ENCODE measurements around the gene NPTXR.
"Not testable (repeated sequence)": the region's sequence is repeated elsewhere in the genome, so short reads cannot be mapped to it uniquely, and the experiment has no call there.

NPTXR gene

GRCh38 chr22:38868286-38868721 lies 24.5 kb upstream of the NPTXR start:
- DNase-seq, result no peak

- no peak for DNase-seq
These were observed 23.9 kb upstream of the NPTXR start for GRCh38 chr22:38867471-38868285.

DNA sequence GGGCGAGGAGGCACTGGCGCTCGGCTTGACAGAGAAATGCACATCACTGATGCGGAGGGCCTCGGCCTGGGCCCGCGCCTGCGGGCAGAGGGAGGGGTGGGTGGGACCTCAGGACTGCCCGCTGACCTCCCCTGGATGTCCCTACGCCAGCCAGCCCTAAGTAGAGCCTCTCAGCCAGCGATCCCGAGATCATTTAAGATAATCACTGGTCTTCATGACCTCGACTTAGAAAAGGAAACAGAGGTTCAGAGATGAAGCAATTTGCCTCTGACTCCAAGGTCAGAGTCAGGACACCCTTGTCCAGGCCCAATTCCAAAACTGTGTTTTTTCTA lies 23.3 kb upstream of the NPTXR start:
- no peak for DNase-seq

DNA sequence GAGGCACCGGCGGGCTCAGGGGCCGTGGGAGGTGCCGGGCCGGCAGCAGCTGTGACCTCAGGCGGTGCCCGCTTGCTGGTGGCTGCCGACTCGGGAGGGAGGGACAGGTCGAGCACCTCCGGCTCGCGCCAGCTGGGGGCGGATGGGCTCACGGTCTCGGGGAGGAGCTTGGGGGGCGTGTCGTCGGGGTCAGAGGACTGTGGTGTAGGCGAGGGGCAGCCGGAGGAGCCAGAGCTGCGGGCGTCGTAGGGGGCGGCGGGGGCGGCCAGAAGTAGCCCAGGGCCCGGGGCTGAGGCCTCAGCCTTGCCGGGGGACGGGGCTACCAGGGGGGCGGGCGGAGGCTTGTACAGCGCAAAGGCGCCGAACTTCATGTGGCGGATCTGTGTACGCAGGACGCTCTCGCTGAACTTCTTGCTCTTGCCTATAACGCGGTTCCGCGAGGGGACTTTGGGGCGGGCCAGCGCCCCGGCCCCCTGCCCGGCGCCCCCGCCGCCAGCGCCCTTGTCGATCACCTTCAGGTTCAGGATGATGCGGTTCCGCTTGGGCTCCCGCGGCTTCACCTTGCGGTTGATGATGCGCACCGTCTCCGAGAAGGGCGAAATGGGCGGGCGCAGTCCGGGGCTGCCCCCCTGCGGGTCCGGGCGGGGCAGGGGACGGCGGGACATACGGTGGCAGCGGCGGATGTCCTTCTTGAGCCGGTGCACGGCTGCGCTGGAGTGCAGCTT lies 22.7 kb upstream of the NPTXR start:
- no peak for DNase-seq

DNA sequence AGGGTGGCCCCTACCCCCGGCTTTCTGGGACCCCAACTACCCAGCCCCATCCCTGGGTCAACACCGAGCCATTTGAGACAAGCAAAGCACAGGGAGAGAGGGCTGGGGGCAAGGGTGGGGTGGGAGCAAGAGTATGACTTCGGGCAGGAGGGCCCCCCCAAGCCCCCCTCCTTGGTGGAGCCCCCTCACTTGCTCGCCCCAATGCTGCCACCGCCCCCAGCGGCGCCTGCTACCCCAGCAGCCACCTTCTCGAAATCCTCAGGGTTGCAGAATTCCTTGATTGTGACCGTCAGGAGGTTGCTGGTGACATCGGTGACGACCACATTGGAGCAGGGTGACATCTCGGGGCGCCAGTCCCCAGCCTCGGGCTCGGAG lies 22.2 kb upstream of the NPTXR start:
- no peak for DNase-seq

DNA sequence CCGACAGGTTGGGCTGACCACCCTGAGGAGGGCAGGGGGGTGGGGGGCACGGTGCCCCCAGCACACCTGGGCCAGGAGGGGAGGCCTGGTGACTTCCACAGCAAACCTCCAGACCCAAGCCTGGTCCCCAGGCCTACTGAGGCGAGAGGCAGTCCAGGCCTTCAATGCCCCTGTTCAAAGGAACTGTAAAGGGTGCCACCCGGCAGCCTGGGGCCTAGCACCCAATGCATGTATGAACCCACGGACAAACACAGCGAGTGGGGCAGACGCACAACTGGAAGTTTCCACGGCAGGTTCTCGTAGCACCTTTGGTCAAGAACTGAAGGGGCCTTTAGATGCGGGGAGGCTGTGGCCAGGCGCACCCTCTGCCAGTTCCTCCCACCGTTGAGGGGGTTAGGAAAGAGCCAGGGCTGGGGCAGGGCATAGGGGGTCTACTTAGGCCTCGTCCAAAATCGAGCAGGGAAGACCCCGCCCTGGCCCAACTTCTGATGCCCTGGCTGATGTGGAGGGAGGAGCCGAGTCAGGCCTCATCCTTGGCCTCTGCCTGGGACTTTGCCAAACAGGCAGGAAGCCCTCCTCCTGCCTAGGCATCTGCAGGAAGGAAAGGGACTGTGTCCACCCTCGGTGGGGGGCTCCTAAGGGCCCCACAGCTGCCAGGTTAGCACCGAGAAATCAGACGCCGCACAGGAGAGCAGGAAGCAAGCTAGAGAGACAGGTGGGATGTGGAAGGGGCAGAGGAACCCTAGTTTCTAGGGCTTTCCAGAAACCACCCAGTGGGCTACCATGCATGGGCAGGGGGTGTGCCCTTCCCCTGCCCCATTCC lies 21.6 kb upstream of the NPTXR start:
- no peak for DNase-seq

GRCh38 chr22:38864361-38865191 lies 20.7 kb upstream of the NPTXR start:
- DNase-seq, result no peak

- no peak for DNase-seq
These were observed 19.8 kb upstream of the NPTXR start for GRCh38 chr22:38863531-38864131.

- no peak for DNase-seq
These were observed 18.8 kb upstream of the NPTXR start for GRCh38 chr22:38862375-38863329.

DNA sequence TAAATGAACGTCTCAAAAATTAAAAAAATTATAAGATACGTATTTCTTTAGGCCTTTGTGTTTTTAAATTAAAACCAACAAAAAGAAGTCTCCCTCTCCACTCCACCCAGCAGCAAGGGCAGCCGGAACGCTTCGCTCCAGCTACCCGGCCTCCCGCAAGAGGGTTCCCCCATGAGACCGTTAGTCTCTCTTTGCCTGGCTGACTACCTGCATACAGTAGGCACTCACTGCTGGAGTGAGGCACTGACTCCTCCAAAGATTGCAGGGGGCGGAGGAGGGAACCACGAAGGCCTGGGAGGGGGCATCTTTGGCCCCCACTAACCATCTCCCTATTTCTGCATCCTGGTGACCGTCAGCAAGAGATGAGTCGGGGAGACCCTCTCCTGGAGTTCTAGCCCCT lies 18.1 kb upstream of the NPTXR start:
- no peak for DNase-seq

DNA sequence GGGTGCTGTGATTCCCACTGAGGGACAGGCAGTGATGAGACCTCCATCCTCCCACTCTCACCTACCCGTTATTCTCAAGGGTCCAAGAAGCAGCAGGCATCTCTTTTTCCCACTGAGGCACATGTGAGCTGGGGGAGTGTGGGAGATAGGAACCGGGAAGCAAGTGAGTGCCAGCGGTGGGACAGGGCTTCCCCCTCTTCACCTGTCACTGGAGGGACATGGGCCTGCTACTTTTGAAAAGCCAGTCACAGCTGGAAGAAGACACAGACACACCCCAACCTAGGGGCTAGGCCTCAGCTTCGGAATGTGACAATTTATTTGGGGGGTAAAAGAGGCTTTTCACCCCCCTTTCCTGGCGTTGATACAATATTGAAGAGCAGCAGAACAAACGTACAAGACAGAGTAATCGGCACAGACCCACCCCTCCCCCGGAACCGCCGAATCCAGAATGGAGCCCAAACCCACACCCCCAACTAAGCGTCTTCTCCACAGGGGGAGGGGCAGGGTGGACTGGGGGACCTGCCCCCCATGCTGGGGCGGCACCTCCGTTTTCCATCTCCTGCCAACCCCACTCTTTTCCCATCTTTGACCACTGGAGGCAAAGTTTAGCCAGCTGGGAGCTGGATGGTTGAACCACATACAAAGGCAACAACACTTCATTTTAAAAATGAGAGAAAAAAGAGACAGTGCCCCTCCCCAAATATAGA lies 17.5 kb upstream of the NPTXR start:
- no peak for DNase-seq

DNA sequence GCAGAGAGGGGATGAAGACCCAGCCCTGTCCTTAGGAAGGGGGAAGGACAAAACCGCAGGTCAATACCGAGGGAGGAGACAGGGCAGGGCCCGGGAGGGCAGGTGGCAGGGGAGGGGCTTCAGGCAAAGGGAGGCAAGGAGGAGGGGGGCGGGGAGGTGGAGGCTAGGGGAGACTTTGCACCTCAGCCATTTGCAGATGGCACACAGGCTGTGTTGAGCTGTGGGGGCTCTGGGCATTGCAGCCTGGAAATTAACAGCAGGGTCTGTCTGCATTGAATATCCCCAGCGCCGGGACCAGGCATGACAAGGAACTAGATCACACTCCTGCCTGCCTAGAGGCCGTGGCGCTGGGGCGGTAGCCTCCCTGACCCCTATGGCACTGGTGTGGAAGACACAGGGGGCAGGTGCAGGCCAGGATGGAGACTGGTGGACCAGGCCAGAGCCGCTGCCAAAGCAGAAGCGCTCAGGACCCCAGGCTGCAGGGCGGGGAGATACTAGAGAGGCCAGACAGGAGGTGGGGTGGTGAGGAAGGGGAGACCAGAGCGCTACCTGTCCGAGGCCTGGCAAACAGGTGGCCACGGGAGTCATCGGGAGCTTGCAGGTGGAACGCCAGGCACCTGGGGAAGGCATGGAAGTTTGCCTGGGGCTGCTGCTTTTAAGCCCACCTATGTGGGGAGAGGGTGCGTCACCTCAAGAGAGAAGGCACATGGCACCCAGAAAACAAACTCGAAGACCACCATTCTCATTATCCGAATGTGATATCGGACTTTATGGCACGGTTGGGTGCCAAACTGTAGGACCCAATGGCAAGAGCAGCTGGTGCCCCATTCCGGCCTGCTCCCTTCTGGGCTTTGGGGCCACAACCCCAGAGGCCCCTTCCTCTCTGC lies 16.7 kb upstream of the NPTXR start:
- no peak for DNase-seq

- DNase-seq, result no peak
These were observed 15.9 kb upstream of the NPTXR start for GRCh38 chr22:38859581-38860282.

DNA sequence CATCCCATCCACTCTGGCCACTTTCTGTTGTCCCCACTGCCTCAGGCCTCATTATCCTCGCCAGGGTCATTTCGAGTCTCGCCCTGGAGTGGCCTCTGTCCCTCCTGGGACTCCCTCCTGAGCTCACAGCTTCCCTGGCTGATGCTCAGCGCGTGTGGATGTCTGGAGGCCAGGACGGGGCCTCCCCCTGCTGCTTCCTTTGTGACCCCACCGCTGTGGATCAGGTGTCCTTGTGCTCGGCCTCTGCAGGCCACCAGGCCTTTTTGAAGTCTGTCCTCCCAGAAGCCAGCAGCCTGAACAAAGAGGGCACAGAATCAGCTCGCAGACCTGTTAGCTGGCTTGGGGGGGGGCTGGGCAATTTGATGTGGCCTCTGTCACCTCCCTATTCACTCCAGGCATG lies 14.7 kb upstream of the NPTXR start:
- no peak for DNase-seq

- not testable (repeated sequence) for DNase-seq
These were observed 10.6 kb upstream of the NPTXR start for GRCh38 chr22:38854476-38854875.

- not testable (repeated sequence) for DNase-seq
These were observed 10.1 kb upstream of the NPTXR start for GRCh38 chr22:38853883-38854282.

DNA sequence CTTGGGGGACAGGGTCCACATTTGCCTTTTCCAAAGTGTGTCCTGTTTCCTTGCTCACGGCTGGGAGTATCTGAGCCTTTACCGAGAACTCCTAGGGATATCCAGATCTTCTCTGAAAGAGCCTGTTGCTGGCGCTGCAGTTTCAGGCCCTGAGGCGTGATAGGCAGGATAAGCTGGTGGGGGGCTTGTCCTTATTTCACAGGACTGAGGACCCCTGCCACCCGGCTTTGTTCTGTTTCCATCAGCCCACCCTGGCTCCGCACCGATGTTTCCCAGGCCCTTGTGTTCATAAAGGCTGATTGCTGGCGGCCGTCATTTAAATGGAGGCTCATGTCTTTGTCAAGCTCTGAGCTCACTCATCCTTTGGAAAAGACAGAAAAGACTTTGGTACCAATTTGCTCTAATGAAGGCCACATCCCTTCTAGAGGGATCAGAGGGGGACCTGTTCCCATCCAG lies 9.4 kb upstream of the NPTXR start:
- no peak for DNase-seq

DNA sequence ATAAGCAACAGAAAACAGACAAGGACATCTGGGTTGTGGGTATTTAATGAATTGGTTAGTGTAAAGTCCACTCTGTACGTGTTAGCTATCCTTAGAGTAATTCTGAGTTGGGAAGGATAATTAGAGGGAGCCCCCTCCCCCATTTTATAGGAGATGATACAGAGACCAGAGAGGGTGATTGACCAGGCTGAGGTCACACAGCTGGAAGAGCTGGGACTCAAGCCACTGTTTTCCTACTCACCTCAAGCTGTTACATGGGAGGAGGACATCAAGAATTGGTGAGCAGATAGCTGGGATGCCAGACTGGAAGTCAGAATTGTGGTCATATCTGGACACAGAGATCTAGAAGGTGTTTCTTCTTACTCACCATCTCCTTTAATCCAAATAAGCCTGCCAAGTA lies 8.7 kb upstream of the NPTXR start:
- no peak for DNase-seq
